ENCODE measurements around the gene CST5. TPM values are rescaled to one million over a fixed set of nuclear protein-coding genes. Genes with fewer than 3 reads are reported as not detected.

CST5 gene
- total and polyA plus RNA-seq, 4 donors, result not detected

- Histone ChIP-seq H3K9me3 (ENCODE audit: control insufficient read depth in 4 of 4, low read length in 3 of 4) (no peaks in the 10 kb centered on the region), H3K9ac (ENCODE audit: low read depth in 1 of 2, low read length in 2 of 2) (no peak overlapping the region), H3K27me3 (ENCODE audit: control insufficient read depth in 4 of 4, insufficient read depth in 4 of 4, low read length in 3 of 4) (no peaks in the 10 kb centered on the region), H3K36me3 (ENCODE audit: control insufficient read depth in 4 of 4, insufficient read depth in 3 of 4, low read depth in 1 of 4, low read length in 3 of 4) (no peaks in the 10 kb centered on the region), H3K4me1 (ENCODE audit: control insufficient read depth in 4 of 4, insufficient read depth in 4 of 4, low read length in 3 of 4) (no peaks in the 10 kb centered on the region), H3K27ac (ENCODE audit: low read depth in 1 of 2, low read length in 2 of 2) (no peak overlapping the region), H3K4me3 (ENCODE audit: low read depth in 1 of 3, low read length in 3 of 3) (no peak overlapping the region)
- no peak for DNase-seq (ENCODE audit: low spot score)
- 55% methylated on average over 9 of the region's 9 CpGs for WGBS
- TF ChIP-seq NR2F2 (IDR thresholded peaks at IDR 0.05) (no peak), EGR1 (IDR thresholded peaks at IDR 0.05; ENCODE audit: low read depth in 2 of 2) (no peak), CTCF (IDR thresholded peaks at IDR 0.05; ENCODE audit: low read depth, low read length, missing input control) (no peak), HNF4G (IDR thresholded peaks at IDR 0.05) (no peak), SP1 (IDR thresholded peaks at IDR 0.05) (no peak), RXRA (IDR thresholded peaks at IDR 0.05) (no peak), ATF3 (IDR thresholded peaks at IDR 0.05) (no peak), JUND (IDR thresholded peaks at IDR 0.05) (no peak), YY1 (IDR thresholded peaks at IDR 0.05) (no peak), FOXA1 (IDR thresholded peaks at IDR 0.05) (no peak), GABPA (IDR thresholded peaks at IDR 0.05 in 1 of 2, conservative IDR thresholded peaks at IDR 0.05 in 1 of 2) (no peak)
Measured at GRCh38 chr20:23857962-23858595, 21.5 kb downstream of the CST5 start.

GRCh38 chr20:23856736-23857135 is 22.8 kb downstream of the CST5 start:
- no peak for DNase-seq (ENCODE audit: low spot score)
- no peak overlapping the region for H3K9ac ChIP-seq (ENCODE audit: low read depth in 1 of 2, low read length in 2 of 2)
- H3K27me3 ChIP-seq (ENCODE audit: control insufficient read depth in 4 of 4, insufficient read depth in 4 of 4, low read length in 3 of 4), result no peaks in the 10 kb centered on the region
- 78% methylated on average over 5 of the region's 5 CpGs for WGBS
- H3K27ac ChIP-seq (ENCODE audit: low read depth in 1 of 2, low read length in 2 of 2), result no peak overlapping the region
- H3K4me3 ChIP-seq (ENCODE audit: low read depth in 1 of 3, low read length in 3 of 3), result no peak overlapping the region
- no peaks in the 10 kb centered on the region for H3K9me3 ChIP-seq (ENCODE audit: control insufficient read depth in 4 of 4, low read length in 3 of 4)
- H3K36me3 ChIP-seq (ENCODE audit: control insufficient read depth in 4 of 4, insufficient read depth in 3 of 4, low read depth in 1 of 4, low read length in 3 of 4), result no peaks in the 10 kb centered on the region
- no peak for TF ChIP-seq FOXA1 (IDR thresholded peaks at IDR 0.05)
- no peak for TF ChIP-seq ZBTB33 (IDR thresholded peaks at IDR 0.05)
- TF ChIP-seq CTCF (IDR thresholded peaks at IDR 0.05; ENCODE audit: low read depth, low read length, missing input control), result no peak
- no peak for TF ChIP-seq TAF1 (conservative IDR thresholded peaks at IDR 0.05)
- TF ChIP-seq JUND (IDR thresholded peaks at IDR 0.05), result no peak
- TF ChIP-seq REST (IDR thresholded peaks at IDR 0.05), result no peak
- TF ChIP-seq FOXA2 (IDR thresholded peaks at IDR 0.05), result no peak
- no peak for TF ChIP-seq SP1 (IDR thresholded peaks at IDR 0.05)
- no peak for TF ChIP-seq YY1 (IDR thresholded peaks at IDR 0.05)
- no peak for TF ChIP-seq MAX (IDR thresholded peaks at IDR 0.05)
- no peak for TF ChIP-seq GABPA (IDR thresholded peaks at IDR 0.05 in 1 of 2, conservative IDR thresholded peaks at IDR 0.05 in 1 of 2)
- TF ChIP-seq HNF4G (IDR thresholded peaks at IDR 0.05), result no peak
- no peak for TF ChIP-seq RXRA (IDR thresholded peaks at IDR 0.05)
- H3K4me1 ChIP-seq (ENCODE audit: control insufficient read depth in 4 of 4, insufficient read depth in 4 of 4, low read length in 3 of 4), result no peaks in the 10 kb centered on the region
